ENCODE data around the gene TNFSF18.

TNFSF18 gene

GRCh38 chr1:173038875-173039554, 11.7 kb downstream of the TNFSF18 start:
- no peak for DNase-seq

GRCh38 chr1:173024543-173024942, 26.2 kb downstream of the TNFSF18 start:
- no peak for DNase-seq

- no peak for DNase-seq
Observed at GRCh38 chr1:173023343-173023742, 27.4 kb downstream of the TNFSF18 start.

- no peak for DNase-seq
Observed at GRCh38 chr1:173020138-173020750, 30.5 kb downstream of the TNFSF18 start.

DNA sequence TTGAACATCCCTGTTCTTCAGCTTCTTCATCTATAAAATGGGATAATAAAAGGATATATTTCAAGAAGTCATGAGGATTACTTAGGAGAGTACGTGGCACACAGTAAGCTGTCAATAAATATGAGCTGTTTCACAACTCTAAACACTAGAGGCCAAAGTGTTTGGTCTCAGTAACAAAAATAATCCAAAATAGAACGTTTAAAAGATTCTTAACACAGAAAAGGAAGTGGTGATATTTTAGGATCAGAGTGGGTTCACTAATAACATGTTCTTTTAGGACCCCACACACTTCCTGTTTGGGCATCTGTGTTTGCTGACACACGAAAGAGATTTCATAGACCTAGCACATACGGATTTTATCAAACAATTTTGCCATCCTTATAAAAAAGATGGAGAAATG, 32.9 kb downstream of the TNFSF18 start:
- DNase-seq, result no peak

DNA sequence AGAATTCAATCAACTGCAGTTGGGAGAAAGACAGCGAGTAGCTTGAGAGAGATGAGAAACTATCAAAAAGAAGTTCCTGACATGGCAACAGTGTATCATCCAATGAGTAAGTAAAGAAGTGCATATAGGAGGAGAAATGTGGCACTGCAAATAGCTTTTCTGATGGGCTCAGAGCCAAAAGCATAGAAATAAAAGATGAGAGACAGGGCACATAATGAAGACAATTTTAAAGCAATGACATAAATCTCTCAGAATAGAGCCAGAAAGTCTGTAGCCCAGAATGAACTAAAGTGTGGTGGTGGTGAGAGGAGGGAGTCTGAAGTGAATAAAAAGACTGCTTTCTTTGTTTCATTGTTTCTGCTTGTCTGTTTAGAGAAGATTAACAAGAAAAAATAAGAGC, 34.3 kb downstream of the TNFSF18 start:
- no peak for DNase-seq

GRCh38 chr1:173015629-173016028, 35.1 kb downstream of the TNFSF18 start:
- no peak for DNase-seq

- no peak for DNase-seq
Observed at GRCh38 chr1:173014160-173014559, 36.6 kb downstream of the TNFSF18 start.

GRCh38 chr1:173012126-173012525, 38.6 kb downstream of the TNFSF18 start:
- peak; percentile 47 for DNase-seq

GRCh38 chr1:173009597-173009996, 41.1 kb downstream of the TNFSF18 start:
- no peak for DNase-seq

- no peak for DNase-seq
Observed at GRCh38 chr1:173005196-173005864, 45.4 kb downstream of the TNFSF18 start.

DNA sequence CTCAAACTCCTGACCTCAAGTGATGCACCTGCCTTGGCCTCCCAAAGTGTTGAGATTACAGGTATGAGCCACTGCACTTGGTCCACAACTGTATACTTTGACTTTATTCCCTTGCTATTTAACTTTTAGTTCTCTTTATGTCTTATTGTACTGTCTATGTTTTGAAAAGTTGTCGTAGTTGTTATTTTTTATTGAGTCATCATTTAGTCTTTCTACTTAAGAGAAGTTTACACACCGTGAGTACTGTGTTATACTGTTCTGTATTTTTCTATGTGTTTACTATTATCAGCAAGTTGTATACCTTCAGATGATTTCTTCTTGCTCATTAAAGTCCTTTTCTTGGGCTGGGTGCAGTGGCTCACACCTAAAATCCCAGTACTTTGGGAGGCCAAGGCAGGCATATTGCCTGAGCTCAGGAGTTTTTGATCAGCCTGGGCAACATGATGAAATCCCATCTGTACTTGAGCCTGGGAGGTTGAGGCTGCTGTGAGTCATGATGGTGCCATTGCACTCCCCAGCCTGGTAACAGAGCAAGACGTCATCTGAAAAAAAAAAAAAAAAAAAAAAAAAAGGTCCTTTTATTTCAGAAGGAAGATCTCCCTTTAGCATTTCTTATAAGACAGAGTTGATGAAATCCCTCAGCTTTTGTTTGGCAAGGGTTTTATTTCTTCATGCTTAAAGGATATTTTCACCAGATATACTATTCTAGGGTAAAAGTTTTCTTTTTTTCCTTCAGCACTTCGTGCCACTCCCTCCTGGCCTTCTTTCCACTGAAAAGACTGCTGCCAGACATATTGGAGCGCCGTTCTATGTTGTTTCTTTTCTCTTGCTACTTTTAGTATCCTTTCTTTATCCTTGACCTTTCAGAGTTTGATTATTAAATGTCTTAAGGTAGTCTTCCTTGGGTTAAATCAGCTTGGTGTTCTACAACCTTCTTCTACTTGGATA, 47.6 kb downstream of the TNFSF18 start:
- DNase-seq, result peak; percentile 80

DNA sequence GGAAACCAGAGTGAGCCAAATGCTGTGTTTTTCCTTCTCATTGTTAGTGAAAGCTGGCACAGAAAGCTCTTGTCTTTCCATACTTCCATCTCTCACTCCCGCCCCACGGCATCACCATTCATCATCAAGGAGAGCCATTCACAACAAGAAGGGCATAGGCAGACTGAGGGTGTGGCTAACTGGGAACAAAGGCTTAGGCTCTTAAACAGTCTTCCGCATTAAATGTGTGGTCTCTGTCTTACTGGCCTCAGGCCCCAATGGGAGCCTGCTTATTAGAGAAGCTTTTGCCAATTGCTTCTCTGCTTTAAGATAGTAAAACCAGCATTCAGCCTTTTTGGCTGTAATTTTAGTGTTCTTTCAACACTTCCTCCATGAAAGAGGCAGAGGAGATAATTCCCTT, 51.4 kb downstream of the TNFSF18 start:
- no peak for DNase-seq

DNA sequence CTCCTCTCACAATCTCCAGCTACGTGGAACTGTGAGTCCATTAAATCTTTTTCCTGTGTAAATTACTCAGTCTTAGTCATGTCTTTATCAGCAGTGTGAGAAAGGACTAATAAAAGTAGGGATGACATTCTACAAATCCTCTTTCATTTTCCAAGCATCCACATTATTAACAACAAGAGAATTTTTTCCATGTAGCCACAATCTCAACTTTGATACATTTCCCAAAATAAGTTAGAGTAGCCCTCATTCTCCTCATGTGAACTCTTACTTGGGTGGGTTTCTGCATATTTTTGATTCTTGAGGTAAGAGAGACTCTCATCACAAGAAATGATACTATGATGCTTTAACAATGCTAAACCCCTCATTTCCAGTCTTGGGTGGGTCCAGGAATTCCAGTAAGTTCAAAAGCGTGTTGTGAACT, 52.8 kb downstream of the TNFSF18 start:
- peak; percentile 75 for DNase-seq

GRCh38 chr1:172993640-172994039, 57.1 kb downstream of the TNFSF18 start:
- peak; percentile 93 for DNase-seq

- no peak for DNase-seq
Observed at GRCh38 chr1:172991674-172992400, 58.9 kb downstream of the TNFSF18 start.

DNA sequence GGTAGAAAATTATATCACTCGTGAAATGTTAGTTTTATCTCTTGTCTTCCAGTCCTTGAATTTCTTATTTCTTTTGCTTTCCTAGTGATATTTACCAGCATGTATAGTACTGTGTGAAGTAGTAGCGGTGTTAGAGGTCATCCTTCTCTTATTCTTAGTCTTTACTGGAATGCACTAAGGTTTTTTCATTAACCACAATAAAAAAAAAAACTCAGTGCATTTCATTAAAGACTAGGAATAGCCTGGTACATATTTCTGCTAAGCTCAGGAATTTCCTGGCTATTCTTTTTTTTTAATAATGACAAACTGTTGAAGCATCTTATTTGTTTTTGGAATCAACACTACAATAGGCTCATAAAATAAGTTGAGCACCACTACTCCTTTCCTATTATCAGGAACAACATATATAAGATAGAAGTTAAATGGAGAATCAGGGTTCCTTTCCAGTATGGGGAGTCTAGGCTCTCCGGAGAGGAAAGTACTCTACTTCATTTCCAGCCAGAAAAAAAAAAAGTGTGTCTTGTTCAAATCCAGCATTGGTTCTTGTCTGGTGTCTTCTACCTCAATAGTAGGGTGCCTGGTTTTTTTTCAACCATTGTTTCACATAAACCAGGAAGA, 60.0 kb downstream of the TNFSF18 start:
- DNase-seq, result peak; percentile 93
